ENCODE results near the gene EHHADH. TPM values are rescaled to one million over a fixed set of nuclear protein-coding genes. Genes with fewer than 3 reads are reported as not detected.

The EHHADH gene
- total RNA-seq, 1 donor from 2014 or later: 5.9 TPM

DNA sequence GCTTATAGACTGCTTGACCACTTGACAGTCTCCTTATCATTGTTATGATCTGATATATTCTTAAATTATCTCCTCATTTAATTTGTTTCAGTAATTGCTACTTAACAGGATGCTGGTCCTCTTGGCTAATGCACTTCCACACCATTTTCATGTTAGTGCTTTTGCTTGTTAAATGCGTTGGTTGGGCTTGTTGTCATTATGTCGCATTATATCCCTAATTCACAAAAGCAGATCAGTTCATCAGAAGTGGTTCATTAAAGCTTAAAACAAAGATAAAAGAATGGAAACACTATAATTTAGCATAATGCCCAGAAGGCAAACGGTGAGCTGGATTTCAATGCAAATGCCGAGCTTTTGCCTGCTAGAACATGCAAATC, 17.1 kb upstream of the EHHADH start:
- no peak for DNase-seq (ENCODE audit: low read depth)
- no peaks in the 10 kb centered on the region for H3K27me3 ChIP-seq (ENCODE audit: control insufficient read depth, insufficient read depth, low read length)
- H3K4me3 ChIP-seq (ENCODE audit: low read depth, low read length): no peak overlapping the region
- TF ChIP-seq, protein P1, sequence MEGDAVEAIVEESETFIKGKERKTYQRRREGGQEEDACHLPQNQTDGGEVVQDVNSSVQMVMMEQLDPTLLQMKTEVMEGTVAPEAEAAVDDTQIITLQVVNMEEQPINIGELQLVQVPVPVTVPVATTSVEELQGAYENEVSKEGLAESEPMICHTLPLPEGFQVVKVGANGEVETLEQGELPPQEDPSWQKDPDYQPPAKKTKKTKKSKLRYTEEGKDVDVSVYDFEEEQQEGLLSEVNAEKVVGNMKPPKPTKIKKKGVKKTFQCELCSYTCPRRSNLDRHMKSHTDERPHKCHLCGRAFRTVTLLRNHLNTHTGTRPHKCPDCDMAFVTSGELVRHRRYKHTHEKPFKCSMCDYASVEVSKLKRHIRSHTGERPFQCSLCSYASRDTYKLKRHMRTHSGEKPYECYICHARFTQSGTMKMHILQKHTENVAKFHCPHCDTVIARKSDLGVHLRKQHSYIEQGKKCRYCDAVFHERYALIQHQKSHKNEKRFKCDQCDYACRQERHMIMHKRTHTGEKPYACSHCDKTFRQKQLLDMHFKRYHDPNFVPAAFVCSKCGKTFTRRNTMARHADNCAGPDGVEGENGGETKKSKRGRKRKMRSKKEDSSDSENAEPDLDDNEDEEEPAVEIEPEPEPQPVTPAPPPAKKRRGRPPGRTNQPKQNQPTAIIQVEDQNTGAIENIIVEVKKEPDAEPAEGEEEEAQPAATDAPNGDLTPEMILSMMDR (IDR thresholded peaks at IDR 0.05; ENCODE audit: insufficient read depth, low read length, poor library complexity, severe bottlenecking): no peak
- no peaks in the 10 kb centered on the region for H3K36me3 ChIP-seq (ENCODE audit: control insufficient read depth, insufficient read depth, low read length)

DNA sequence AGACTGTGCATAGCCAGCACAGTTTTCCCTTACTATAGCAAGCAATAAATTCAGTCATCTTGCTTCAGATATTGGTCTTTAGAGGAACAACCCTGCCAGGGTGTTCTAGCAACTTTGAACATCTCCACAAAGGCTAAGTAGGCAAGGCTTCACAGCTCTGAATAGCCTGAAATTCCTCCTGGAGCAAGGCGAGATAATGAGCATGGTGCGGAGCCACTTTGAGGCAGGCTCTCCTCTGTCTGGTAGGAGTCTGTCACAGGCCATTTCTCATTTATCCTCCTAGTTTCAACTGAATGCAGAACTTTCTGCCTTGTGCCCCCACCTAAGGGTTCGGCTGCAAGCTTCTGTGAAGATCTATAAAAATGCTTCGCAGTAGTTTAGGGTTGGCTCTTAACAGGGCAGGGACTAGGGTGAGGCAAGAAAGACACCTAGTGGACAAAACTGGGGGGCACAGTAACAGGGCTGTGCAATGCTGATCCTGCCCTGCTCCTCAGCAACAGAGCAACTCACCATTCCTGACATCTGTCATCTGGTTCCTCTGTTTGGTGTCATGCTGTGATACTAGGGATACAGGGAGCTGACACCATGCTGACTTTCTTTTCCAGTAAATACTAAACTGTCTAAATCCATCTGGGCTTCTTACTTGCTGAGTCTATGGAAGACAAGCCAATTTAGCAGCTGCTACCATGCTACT, 16.6 kb upstream of the EHHADH start:
- DNase-seq (ENCODE audit: low read depth): no peak
- TF ChIP-seq, protein P1 (IDR thresholded peaks at IDR 0.05; ENCODE audit: insufficient read depth, low read length, poor library complexity, severe bottlenecking): peak; percentile 69

DNA sequence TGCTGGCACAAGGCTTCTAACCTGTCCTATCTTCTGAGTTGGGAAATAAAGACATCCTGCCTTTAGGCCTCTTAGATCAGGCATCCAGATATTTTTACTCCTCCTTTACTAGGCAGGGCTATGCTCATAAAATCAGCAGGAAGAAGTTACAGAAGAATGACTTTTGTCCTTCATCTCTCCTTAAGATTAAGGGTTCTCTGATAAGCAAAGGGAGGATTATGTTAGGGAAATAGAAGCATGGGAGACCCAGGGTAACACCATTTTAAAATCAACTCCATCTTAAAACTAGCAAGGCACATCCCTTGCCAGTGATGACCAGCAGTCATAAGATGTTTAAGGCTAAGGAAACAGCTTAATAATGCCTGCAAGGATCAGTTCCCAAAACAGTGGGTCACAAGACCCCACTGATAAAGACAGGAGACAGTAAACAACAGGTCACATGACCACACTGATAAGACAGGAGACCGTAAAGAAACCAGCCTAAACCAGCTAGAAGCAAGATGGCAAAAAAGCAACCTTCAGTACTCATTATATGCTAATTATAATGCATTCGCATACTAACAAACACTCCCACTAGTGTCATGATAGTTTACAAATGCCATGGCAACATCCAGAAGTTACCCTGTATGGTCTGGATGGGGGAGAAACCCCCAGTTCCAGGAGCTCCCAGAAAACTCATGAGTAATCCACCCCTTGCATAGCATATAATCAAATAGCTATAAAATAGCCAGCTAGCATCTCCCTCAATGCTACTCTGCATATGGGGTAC, 14.5 kb upstream of the EHHADH start:
- H3K27me3 ChIP-seq (ENCODE audit: control insufficient read depth, insufficient read depth, low read length): no peaks in the 10 kb centered on the region

More for the DNA sequence above, 16.6 kb upstream of the EHHADH start:
- Histone ChIP-seq H3K4me3 (ENCODE audit: low read depth, low read length) (no peak overlapping the region), H3K36me3 (ENCODE audit: control insufficient read depth, insufficient read depth, low read length) (no peaks in the 10 kb centered on the region), H3K27me3 (ENCODE audit: control insufficient read depth, insufficient read depth, low read length) (no peaks in the 10 kb centered on the region)

DNA sequence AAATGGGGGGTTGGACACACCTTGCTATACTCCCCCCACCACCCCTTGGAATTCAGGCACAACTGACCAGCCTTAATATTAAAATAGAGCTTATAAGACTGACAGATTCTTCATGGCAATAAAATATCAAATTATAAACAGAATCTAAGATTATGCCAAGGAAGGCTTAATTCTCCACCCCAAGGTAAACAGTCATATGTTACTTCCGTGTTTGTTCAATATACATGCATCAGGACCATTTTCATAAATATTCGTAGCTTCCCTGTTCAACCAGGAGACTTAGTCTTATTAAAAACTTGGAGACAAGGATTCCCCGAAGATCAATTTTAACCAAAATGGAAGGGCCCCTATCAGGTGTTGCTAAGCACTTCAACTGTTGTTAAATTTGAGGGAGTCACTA, 13.3 kb upstream of the EHHADH start:
- no peak overlapping the region for H3K4me3 ChIP-seq (ENCODE audit: low read depth, low read length)

More for the DNA sequence above, 14.5 kb upstream of the EHHADH start:
- no peak overlapping the region for H3K4me3 ChIP-seq (ENCODE audit: low read depth, low read length)
- no peaks in the 10 kb centered on the region for H3K36me3 ChIP-seq (ENCODE audit: control insufficient read depth, insufficient read depth, low read length)
- no peak for DNase-seq (ENCODE audit: low read depth)
- TF ChIP-seq, protein P1 (IDR thresholded peaks at IDR 0.05; ENCODE audit: insufficient read depth, low read length, poor library complexity, severe bottlenecking): no peak

DNA sequence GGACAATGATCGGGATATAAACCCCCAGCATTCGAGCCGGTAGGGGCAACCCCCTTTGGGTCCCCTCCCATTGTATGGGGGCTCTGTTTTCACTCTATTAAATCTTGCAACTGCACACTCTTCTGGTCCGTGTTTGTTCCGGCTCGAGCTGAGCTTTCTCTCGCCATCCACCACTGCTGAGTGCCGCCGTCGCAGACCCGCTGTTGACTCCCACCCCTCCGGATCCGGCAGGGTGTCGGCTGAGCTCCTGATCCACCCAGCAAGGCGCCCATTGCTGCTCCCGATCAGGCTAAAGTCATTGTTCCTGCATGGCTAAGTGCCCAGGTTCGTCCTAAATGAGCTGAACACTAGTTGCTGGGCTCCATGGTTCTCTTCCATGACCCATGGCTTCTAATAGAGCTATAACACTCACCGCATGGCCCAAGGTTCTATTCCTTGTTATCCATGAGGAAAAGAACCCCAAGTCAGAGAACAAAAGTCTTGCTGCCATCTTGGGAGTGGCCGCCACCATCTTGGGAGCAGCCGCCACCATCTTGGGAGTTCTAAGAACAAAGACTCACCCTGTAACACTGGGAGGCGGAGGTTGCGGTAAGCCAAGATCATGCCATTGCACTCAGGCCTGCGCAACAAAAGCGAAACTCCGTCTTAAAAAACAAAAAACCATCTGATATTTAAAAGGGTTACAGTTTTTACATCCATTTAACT, 11.2 kb upstream of the EHHADH start:
- TF ChIP-seq, protein P1 (IDR thresholded peaks at IDR 0.05; ENCODE audit: insufficient read depth, low read length, poor library complexity, severe bottlenecking): no peak
- no peak overlapping the region for H3K4me3 ChIP-seq (ENCODE audit: low read depth, low read length)
- no peak for DNase-seq (ENCODE audit: low read depth)
- H3K36me3 ChIP-seq (ENCODE audit: control insufficient read depth, insufficient read depth, low read length): no peaks in the 10 kb centered on the region
- no peaks in the 10 kb centered on the region for H3K27me3 ChIP-seq (ENCODE audit: control insufficient read depth, insufficient read depth, low read length)

More for the DNA sequence above, 13.3 kb upstream of the EHHADH start:
- Histone ChIP-seq H3K27me3 (ENCODE audit: control insufficient read depth, insufficient read depth, low read length) (no peaks in the 10 kb centered on the region), H3K36me3 (ENCODE audit: control insufficient read depth, insufficient read depth, low read length) (no peaks in the 10 kb centered on the region)
- no peak for DNase-seq (ENCODE audit: low read depth)
- TF ChIP-seq, protein P1 (IDR thresholded peaks at IDR 0.05; ENCODE audit: insufficient read depth, low read length, poor library complexity, severe bottlenecking): no peak

All from kidney epithelial cell (primary cell).